ENCODE data around the gene PAX7. TPM values are rescaled to one million over a fixed set of nuclear protein-coding genes. Genes with fewer than 3 reads are reported as not detected.

PAX7 gene
- total and polyA plus RNA-seq, 2 donors (not counting 1 experiment from before 2014, with no cell fraction given) = not detected

DNA sequence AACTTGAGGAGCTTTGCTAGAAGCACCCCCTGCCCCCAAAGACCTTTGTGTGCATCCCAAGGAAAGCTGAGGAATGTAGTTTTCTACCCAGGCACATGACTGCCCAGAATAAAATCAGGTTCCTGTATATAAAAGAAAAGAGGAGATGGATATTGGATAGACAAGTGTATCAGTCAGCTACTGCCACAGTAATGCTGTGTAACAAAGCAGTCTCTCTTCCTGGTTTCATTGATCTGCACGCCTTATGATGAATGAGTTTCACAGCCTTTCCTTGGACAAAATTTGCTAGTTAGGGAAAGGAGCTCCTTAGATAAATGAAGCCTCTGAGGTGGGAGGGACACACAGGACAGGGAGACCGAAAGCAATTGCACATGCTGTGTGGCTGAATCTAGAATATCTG, 120.0 kb downstream of the PAX7 start:
- CTCF ChIA-PET = no interaction called here

DNA sequence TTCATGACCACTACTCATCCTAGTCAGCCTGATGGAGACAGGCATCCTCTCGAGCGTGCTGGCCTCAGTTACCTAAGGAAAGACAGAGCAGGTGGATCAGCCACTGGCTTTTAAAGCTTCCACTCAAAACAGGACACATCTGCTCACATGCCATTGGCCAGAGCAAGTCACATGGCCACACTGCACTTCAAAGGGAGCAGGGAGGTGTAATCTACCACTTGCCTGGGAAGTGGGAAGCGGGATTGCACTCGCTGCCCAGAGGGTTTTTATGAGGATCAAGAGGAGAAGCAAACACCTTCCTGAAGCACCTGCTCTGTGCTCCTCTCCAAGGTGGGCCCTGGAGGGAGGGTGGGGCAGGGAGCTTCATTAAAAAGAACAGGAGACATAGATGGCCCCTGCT, 120.8 kb downstream of the PAX7 start:
- ChIA-PET CTCF (no interaction called here), POLR2A (no interaction called here)
- H4K20me1 ChIP-seq (ENCODE audit: control insufficient read depth, insufficient read depth, low read length, poor library complexity, severe bottlenecking) = no peaks in the 10 kb centered on the region
- WGBS (ENCODE audit: insufficient coverage) = 60% methylated on average over 3 of the region's 4 CpGs
- no peak overlapping the region for H3K4me2 ChIP-seq (replicated peaks; ENCODE audit: low read depth, low read length, poor library complexity, severe bottlenecking)
- no peaks in the 10 kb centered on the region for H3K36me3 ChIP-seq (replicated peaks in 1 of 2; ENCODE audit: control extremely low read depth in 1 of 2, control insufficient read depth in 1 of 2, extremely low read depth in 1 of 2, insufficient read depth in 2 of 2, low read length in 1 of 2)
- Mint-ChIP-seq H3K9me3 (ENCODE audit: insufficient read depth) (peaks cover 4% of the 10 kb centered on the region), H3K27me3 (peaks cover 18% of the 10 kb centered on the region), H3K4me1 (no peaks in the 10 kb centered on the region), H3K27ac (no peak overlapping the region), H3K4me3 (no peak overlapping the region)
- no peak overlapping the region for H3K27ac ChIP-seq (ENCODE audit: low read length in 2 of 2)
- intact Hi-C loops (cut with micrococcal nuclease) = no loop called here
- no peak for DNase-seq
- H3K9ac ChIP-seq (ENCODE audit: low read length) = no peak overlapping the region
- ATAC-seq (ENCODE audit: low read depth) = no peak
- no peak overlapping the region for H3K4me3 ChIP-seq (ENCODE audit: control extremely low read depth in 1 of 5, extremely low read depth in 1 of 5, insufficient read depth in 1 of 5, low read depth in 2 of 5, low read length in 4 of 5)
- no peaks in the 10 kb centered on the region for H3K79me2 ChIP-seq (ENCODE audit: control insufficient read depth, insufficient read depth, low read length)
- H3K4me1 ChIP-seq (ENCODE audit: control insufficient read depth in 2 of 2, insufficient read depth in 2 of 2, low read length in 2 of 2) = no peaks in the 10 kb centered on the region
- H3K9me3 ChIP-seq (ENCODE audit: control extremely low read depth in 1 of 3, control insufficient read depth in 2 of 3, insufficient read depth in 1 of 3, low read length in 2 of 3) = peaks cover 1 to 19% (median 8%) of the 10 kb centered on the region in 3 donors
- no peak overlapping the region for H2AFZ ChIP-seq (ENCODE audit: insufficient read depth, low read depth, low read length, poor library complexity, severe bottlenecking)
- peaks cover 0 to 13% (median 1%) of the 10 kb centered on the region in 4 experiments for H3K27me3 ChIP-seq (replicated peaks in 1 of 4; ENCODE audit: control extremely low read depth in 1 of 4, control insufficient read depth in 3 of 4, insufficient read depth in 4 of 4, low read length in 3 of 4)
- TF ChIP-seq, protein P1, sequence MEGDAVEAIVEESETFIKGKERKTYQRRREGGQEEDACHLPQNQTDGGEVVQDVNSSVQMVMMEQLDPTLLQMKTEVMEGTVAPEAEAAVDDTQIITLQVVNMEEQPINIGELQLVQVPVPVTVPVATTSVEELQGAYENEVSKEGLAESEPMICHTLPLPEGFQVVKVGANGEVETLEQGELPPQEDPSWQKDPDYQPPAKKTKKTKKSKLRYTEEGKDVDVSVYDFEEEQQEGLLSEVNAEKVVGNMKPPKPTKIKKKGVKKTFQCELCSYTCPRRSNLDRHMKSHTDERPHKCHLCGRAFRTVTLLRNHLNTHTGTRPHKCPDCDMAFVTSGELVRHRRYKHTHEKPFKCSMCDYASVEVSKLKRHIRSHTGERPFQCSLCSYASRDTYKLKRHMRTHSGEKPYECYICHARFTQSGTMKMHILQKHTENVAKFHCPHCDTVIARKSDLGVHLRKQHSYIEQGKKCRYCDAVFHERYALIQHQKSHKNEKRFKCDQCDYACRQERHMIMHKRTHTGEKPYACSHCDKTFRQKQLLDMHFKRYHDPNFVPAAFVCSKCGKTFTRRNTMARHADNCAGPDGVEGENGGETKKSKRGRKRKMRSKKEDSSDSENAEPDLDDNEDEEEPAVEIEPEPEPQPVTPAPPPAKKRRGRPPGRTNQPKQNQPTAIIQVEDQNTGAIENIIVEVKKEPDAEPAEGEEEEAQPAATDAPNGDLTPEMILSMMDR (IDR thresholded peaks at IDR 0.05) = no peak
- no peak for TF ChIP-seq EZH2 (IDR thresholded peaks at IDR 0.05; ENCODE audit: borderline replicate concordance, insufficient read depth, low read depth, low read length, poor library complexity, severe bottlenecking)

More for the DNA sequence above, 120.0 kb downstream of the PAX7 start:
- Mint-ChIP-seq H3K27me3 (peaks cover 23% of the 10 kb centered on the region), H3K4me1 (no peaks in the 10 kb centered on the region), H3K27ac (no peak overlapping the region), H3K4me3 (no peak overlapping the region), H3K9me3 (ENCODE audit: insufficient read depth) (peaks cover 4% of the 10 kb centered on the region)
- POLR2A ChIA-PET = no interaction called here
- Histone ChIP-seq H3K4me1 (ENCODE audit: control insufficient read depth in 2 of 2, insufficient read depth in 2 of 2, low read length in 2 of 2) (no peaks in the 10 kb centered on the region), H3K27me3 (replicated peaks in 1 of 4; ENCODE audit: control extremely low read depth in 1 of 4, control insufficient read depth in 3 of 4, insufficient read depth in 4 of 4, low read length in 3 of 4) (peaks cover 0 to 12% (median 1%) of the 10 kb centered on the region in 4 experiments), H3K9ac (ENCODE audit: low read length) (no peak overlapping the region), H3K36me3 (replicated peaks in 1 of 2; ENCODE audit: control extremely low read depth in 1 of 2, control insufficient read depth in 1 of 2, extremely low read depth in 1 of 2, insufficient read depth in 2 of 2, low read length in 1 of 2) (no peaks in the 10 kb centered on the region), H3K9me3 (ENCODE audit: control extremely low read depth in 1 of 3, control insufficient read depth in 2 of 3, insufficient read depth in 1 of 3, low read length in 2 of 3) (peaks cover 0 to 16% (median 8%) of the 10 kb centered on the region in 3 donors), H3K79me2 (ENCODE audit: control insufficient read depth, insufficient read depth, low read length) (no peaks in the 10 kb centered on the region), H3K4me2 (replicated peaks; ENCODE audit: low read depth, low read length, poor library complexity, severe bottlenecking) (no peak overlapping the region), H4K20me1 (ENCODE audit: control insufficient read depth, insufficient read depth, low read length, poor library complexity, severe bottlenecking) (no peaks in the 10 kb centered on the region), H3K27ac (ENCODE audit: low read length in 2 of 2) (no peak overlapping the region), H2AFZ (ENCODE audit: insufficient read depth, low read depth, low read length, poor library complexity, severe bottlenecking) (no peak overlapping the region), H3K4me3 (ENCODE audit: control extremely low read depth in 1 of 5, extremely low read depth in 1 of 5, insufficient read depth in 1 of 5, low read depth in 2 of 5, low read length in 4 of 5) (no peak overlapping the region)
- no peak for DNase-seq
- TF ChIP-seq, protein P1 (IDR thresholded peaks at IDR 0.05) = no peak
- TF ChIP-seq EZH2 (IDR thresholded peaks at IDR 0.05; ENCODE audit: borderline replicate concordance, insufficient read depth, low read depth, low read length, poor library complexity, severe bottlenecking) = no peak
- intact Hi-C loops (cut with micrococcal nuclease) = no loop called here
- 100% methylated on average over 1 of the region's 2 CpGs for WGBS (ENCODE audit: insufficient coverage)
- ATAC-seq (ENCODE audit: low read depth) = no peak

All from B cell (primary cell).